Suprapubic skin (tissue), 4 donors: ENCODE results near the gene DMWD.

Source experiments
- CTCF ChIP-seq, 2 donors: fragments of 200-600 bp in 1 of 2; fragments of 450-650 bp in 1 of 2; sonication (generic) in 1 of 2; IDR thresholded peaks; one replicate each; pipeline ENCODE4 v1.5.1; 2016 to 2019; ENCODE audit warnings: antibody characterized with exemption in 2 of 2, mild to moderate bottlenecking in 1 of 2, moderate library complexity in 1 of 2
- POLR2A ChIP-seq, 2 donors: fragments of 450-650 bp; IDR thresholded peaks; one replicate each; pipeline ENCODE4 v1.6.1; 2017; ENCODE audit warnings: antibody characterized with exemption in 2 of 2, mild to moderate bottlenecking in 2 of 2, moderate library complexity in 2 of 2
- POLR2AphosphoS5 ChIP-seq, 3 donors: sonication (generic); formaldehyde crosslinking; IDR thresholded peaks; one replicate each; pipeline ENCODE4 v1.6.1; 2017; ENCODE audit warnings: antibody characterized with exemption in 3 of 3

- no peak for TF ChIP-seq CTCF (IDR thresholded peaks at IDR 0.05)
- TF ChIP-seq POLR2A (IDR thresholded peaks at IDR 0.05), result no peak
- no peak for TF ChIP-seq POLR2AphosphoS5 (IDR thresholded peaks at IDR 0.05)
These were observed 40.0 kb downstream of the DMWD start for GRCh38 chr19:45752639-45753038.
